Stomach smooth muscle (tissue), 2 donors: ENCODE measurements around the gene KNDC1.
"Not testable (repeated sequence)": the region's sequence is repeated elsewhere in the genome, so short reads cannot be mapped to it uniquely, and the experiment has no call there.

Experiments used
- H3K27ac ChIP-seq: one replicate; pipeline ENCODE4 v1.7.0; 2013; ENCODE audit warnings: mild to moderate bottlenecking, low read length, inconsistent platforms
- H3K27me3 ChIP-seq, 2 donors: one replicate each; pipeline ENCODE4 v1.7.0; 2013; ENCODE audit warnings: low read length in 2 of 2; ENCODE audit not compliant: insufficient read depth in 2 of 2, control insufficient read depth in 1 of 2
- H3K36me3 ChIP-seq, 2 donors: one replicate each; pipeline ENCODE4 v1.7.0; 2013; ENCODE audit warnings: low read length in 2 of 2; ENCODE audit not compliant: control insufficient read depth in 2 of 2, insufficient read depth in 2 of 2
- H3K4me1 ChIP-seq: one replicate; pipeline ENCODE4 v1.7.0; 2013; ENCODE audit warnings: low read length; ENCODE audit not compliant: control insufficient read depth, insufficient read depth
- H3K4me3 ChIP-seq, 2 donors: one replicate each; pipeline ENCODE4 v1.7.0; 2013; ENCODE audit warnings: low read length in 2 of 2
- H3K9ac ChIP-seq, 2 donors: one replicate each; pipeline ENCODE4 v1.7.0; 2013; ENCODE audit warnings: low read length in 2 of 2, mild to moderate bottlenecking in 1 of 2
- H3K9me3 ChIP-seq, 2 donors: one replicate each; pipeline ENCODE4 v1.7.0; 2013; ENCODE audit warnings: low read length in 2 of 2; ENCODE audit not compliant: control insufficient read depth in 2 of 2
- donor health status: healthy.
- donor health status: Pancreatic carcinoma.

The KNDC1 gene

DNA sequence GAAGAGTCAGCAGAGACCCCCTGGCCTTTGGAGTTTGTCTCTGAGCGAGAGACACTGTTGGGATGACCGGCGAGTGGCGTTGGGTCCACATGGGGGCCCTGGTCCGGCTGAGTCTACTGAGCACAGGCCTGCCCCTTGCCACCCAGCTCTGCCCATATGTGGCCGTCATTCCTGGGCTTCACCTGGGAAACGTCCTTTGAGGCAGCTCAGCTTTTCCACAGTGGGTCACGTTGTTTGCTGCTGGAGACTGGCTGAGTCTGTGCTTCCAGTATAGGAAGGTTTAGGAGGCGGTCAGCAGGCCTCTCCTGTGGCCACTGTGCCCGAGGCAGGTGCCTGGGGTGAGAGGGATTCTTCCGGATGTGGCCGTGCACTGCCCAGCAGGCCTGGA lies 99.6 kb downstream of the KNDC1 start:
- H3K27me3 ChIP-seq, result no peaks in the 10 kb centered on the region
- no peak overlapping the region for H3K4me3 ChIP-seq
- H3K36me3 ChIP-seq, result no peaks in the 10 kb centered on the region
- no peaks in the 10 kb centered on the region for H3K9me3 ChIP-seq
- H3K9ac ChIP-seq, result no peak overlapping the region
- H3K27ac ChIP-seq, result no peak overlapping the region
- H3K4me1 ChIP-seq, result peaks cover 29% of the 10 kb centered on the region

DNA sequence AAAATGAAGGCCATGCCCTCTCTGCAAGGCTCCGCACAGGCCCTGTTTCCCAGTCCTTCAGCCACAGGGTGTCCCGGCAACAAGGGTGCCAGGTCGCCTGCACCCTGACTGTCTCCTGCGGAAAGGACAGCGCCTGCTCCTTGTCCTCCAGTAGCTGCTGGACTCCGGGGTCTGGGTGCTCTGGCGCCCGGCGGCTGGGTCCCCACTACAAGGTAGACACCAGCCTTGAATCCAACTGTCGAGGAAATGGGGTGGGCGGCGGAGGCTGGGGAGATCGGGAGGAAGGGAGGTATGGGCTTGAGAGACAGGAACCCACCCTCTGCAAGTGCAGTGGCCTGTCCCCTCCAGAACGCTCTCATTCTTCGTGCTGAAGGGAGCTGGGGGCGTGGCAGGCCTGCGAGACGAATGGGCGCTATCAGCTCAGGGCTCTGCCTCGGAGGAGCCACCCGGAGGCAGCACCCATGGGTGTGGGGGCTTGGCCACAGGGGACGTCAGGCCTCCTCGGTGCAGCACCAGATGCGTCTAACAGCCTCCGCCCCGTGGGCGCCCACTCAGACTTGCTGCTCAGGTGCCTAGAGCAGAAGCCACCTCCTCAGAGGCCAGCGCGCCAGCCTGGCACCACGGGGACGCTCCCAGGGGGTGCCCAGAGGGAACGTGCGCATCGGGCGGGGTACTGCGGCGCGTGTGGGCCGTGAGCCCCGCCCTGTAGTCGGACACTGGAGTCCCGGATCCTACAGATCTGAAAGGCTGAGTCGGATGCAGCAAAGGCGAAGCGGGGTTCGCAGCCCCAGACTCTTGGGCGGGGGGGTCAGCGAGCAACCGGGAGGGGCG lies 101.1 kb downstream of the KNDC1 start:
- peak overlapping the region; percentile 55 for H3K27ac ChIP-seq
- H3K9ac ChIP-seq, result peak overlapping the region; percentile 11 to 58
- peaks cover 31% of the 10 kb centered on the region for H3K4me1 ChIP-seq
- no peaks in the 10 kb centered on the region for H3K36me3 ChIP-seq
- peak overlapping the region; percentile 65 to 75 for H3K4me3 ChIP-seq
- H3K9me3 ChIP-seq, result no peaks in the 10 kb centered on the region
- H3K27me3 ChIP-seq, result no peaks in the 10 kb centered on the region

DNA sequence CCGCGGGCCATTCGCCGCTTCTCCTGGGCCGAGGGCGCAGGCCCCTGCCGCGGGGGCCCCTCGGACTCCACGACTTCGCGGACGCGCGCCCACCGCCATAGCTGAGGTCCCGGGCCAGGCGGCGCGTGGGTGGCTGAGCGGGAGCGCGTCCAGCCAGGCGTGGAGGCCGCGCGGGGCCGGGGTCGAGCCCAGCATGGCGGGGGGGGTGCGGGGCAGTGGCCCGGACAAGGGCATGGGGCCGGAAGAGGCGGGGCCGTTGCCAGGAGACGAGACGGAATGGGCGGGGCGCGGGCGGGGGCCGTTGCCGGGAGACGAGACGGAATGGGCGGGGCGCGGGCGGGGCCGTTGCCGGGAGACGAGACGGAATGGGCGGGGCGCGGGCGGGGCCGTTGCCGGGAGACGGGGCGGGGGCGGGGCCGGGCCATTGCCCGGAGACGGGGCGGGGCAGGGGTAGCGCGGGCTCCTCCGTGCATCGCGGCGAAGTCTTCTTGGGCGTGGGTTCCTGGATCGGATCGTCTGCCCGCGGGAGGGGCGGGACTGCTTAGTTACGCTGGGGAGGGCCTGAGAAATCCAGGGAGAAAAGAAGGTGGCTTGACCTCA lies 101.8 kb downstream of the KNDC1 start:
- peak overlapping the region; percentile 65 to 75 for H3K4me3 ChIP-seq
- peak overlapping the region in 1 of 2 donors; percentile 11 for H3K9ac ChIP-seq
- no peaks in the 10 kb centered on the region for H3K9me3 ChIP-seq
- no peaks in the 10 kb centered on the region for H3K36me3 ChIP-seq
- H3K27ac ChIP-seq, result peak overlapping the region; percentile 55
- H3K27me3 ChIP-seq, result no peaks in the 10 kb centered on the region
- peaks cover 31% of the 10 kb centered on the region for H3K4me1 ChIP-seq

DNA sequence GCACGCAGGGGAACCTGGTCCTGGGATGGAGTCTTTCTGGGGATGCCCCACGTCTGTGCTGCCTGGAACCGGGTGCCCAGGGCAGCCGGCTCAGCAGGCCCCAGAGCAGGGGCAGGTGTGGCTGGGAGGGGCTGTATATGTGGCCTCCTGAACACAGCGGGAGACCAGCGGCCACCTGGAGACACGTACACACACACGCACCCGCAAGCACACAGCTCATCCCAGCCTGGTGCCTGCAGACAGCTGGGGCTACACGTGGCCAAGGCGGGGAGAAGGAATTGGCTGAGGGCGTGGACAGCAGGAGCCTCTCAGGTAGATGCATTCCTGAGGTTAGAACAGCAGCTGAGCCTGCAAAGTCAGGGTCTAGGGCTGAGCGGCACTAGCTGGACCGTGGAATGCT lies 102.7 kb downstream of the KNDC1 start:
- Histone ChIP-seq H3K4me1 (peaks cover 29% of the 10 kb centered on the region), H3K36me3 (no peaks in the 10 kb centered on the region), H3K9ac (no peak overlapping the region), H3K27ac (no peak overlapping the region), H3K9me3 (no peaks in the 10 kb centered on the region), H3K4me3 (peak overlapping the region in 1 of 2 donors; percentile 69), H3K27me3 (no peaks in the 10 kb centered on the region)

DNA sequence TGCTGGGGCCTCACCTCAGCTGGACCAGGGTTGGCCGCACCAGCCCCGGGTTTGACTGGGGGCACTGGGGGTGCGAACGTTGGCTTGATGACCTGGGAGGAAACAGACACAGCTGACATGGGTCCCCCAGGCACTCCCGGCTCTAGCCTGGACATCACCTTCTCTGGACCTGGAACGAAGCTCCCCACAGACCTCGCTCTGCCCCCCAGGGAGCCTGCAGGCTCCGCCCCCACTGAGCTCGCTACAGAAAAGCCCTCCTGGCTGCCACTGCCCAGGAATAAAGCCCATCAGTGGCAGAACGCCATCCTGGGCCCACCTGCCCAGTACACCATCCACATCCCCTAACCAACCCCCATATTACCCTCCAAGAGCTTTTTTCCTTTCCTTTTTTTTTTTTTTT lies 103.7 kb downstream of the KNDC1 start:
- H3K27ac ChIP-seq, result no peak overlapping the region
- no peak overlapping the region for H3K9ac ChIP-seq
- H3K27me3 ChIP-seq, result no peaks in the 10 kb centered on the region
- H3K4me1 ChIP-seq, result peaks cover 26% of the 10 kb centered on the region
- no peaks in the 10 kb centered on the region for H3K36me3 ChIP-seq
- no peak overlapping the region for H3K4me3 ChIP-seq
- H3K9me3 ChIP-seq, result no peaks in the 10 kb centered on the region

DNA sequence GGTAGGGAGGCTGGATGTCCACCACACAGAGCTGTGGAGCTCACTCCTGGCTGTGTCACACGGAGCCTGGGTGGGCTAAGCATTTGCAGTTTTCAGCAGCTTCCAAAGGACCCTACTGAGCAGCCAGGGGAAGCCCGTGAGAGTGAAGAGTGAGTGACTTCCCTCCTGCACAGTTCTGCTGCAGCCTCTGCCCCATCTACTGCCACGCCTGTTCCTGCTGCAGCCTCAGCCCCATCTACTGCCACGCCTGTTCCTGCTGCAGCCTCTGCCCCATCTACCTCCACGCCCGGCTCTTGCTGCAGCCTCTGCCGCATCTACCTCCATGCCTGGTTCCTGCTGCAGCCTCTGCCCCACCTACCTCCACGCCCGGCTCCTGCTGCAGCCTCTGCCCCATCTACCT lies 104.4 kb downstream of the KNDC1 start:
- H3K9me3 ChIP-seq, result no peaks in the 10 kb centered on the region
- no peak overlapping the region for H3K27ac ChIP-seq
- no peak overlapping the region for H3K4me3 ChIP-seq
- peaks cover 22% of the 10 kb centered on the region for H3K4me1 ChIP-seq
- H3K9ac ChIP-seq, result no peak overlapping the region
- no peaks in the 10 kb centered on the region for H3K36me3 ChIP-seq
- no peaks in the 10 kb centered on the region for H3K27me3 ChIP-seq

DNA sequence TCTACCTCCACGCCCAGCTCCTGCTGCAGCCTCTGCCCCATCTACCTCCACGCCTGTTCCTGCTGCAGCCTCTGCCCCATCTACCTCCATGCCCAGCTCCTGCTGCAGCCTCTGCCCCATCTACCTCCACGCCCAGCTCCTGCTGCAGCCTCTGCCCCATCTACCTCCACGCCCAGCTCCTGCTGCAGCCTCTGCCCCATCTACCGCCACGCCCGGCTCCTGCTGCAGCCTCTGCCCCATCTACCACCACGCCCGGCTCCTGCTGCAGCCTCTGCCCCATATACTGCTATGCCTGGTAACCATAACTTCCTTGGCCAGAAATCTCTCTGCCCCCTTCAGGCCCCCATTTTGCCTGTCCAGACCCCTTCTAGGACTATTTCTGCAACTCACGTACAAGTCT lies 105.0 kb downstream of the KNDC1 start:
- not testable (repeated sequence) for H3K27ac ChIP-seq, H3K4me3 ChIP-seq, H3K27me3 ChIP-seq, H3K9ac ChIP-seq, H3K36me3 ChIP-seq, H3K9me3 ChIP-seq
- peaks cover 17% of the 10 kb centered on the region for H3K4me1 ChIP-seq

DNA sequence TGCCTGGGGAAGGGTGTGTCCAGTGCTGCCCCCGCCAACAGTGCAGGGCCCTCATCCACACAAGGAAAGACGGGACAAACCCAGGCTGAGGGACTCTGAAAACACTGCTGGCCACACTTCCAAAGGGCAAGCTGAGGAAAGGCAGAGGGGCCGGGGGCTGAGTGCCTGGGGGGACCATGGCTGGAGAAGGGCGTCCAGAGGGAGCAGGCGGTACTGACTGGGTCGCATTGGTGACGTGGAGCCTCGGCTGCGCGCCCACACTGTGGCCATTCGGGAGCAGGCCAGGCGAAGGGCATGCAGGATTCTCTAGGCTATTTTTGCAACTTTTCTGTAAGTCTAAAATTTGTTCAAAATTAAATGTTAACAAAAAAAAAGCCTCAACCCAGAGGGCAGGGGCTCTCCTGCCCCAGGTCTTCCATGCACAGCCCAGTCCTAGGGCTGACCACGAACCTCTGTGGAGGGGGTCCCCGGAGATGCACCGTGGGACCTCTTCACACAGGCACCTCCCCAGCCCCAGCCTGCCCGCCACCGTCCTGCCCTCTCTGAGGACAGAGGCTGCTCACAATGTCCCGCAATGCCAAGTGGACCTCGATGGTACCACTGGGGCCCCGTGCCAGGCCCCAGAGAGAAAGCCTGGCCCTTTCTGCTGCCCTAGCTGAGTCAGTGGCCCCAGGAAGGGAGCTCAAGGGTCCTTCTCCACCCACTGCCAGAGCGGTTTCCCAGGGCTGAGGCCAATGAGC lies 106.2 kb downstream of the KNDC1 start:
- no peak overlapping the region for H3K4me3 ChIP-seq
- H3K9ac ChIP-seq, result no peak overlapping the region
- peaks cover 12% of the 10 kb centered on the region for H3K4me1 ChIP-seq
- no peaks in the 10 kb centered on the region for H3K9me3 ChIP-seq
- no peaks in the 10 kb centered on the region for H3K27me3 ChIP-seq
- no peaks in the 10 kb centered on the region for H3K36me3 ChIP-seq
- H3K27ac ChIP-seq, result no peak overlapping the region

DNA sequence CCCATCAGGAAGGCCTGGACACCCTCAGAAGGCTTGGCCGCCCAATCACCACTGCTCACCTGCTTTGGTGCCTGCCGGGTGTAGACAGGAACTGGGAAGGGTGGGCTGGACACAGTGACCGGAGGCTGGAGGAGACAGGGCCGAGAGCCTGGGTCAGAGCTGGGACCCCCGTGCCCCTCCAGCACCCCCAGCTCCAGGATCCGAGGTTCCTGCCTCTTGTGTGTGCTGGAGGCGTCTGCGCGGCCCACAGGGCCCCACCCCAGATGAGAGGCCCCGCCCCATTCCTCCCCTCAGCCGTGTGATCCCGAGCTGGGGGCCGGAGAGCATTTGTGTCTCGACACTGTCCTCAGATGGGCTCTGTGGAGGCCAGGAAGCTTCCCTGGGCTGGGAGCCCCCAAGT lies 107.3 kb downstream of the KNDC1 start:
- Histone ChIP-seq H3K27ac (no peak overlapping the region), H3K9me3 (no peaks in the 10 kb centered on the region), H3K36me3 (no peaks in the 10 kb centered on the region), H3K4me3 (no peak overlapping the region), H3K4me1 (peaks cover 7% of the 10 kb centered on the region), H3K9ac (no peak overlapping the region), H3K27me3 (no peaks in the 10 kb centered on the region)

DNA sequence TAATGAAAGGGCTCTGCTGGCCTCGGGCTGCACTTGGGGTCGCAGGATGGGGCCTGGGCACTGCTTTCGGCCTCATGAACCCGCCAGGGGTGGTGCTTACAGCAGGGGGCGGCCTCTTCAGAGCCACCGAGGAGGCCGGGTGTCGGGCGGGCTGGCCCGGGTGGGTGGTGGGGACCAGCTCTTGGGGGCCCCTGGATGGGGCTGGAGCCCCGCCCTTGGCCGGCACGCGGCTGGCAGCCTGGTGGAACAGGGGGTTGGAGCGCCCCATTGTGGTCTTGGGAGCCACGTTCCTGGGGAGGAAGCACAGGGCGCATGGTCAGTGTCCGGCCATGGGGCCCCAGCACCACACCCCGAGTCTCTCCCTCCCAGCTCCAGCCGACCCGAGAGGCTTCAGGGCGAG lies 107.8 kb downstream of the KNDC1 start:
- H3K36me3 ChIP-seq, result no peaks in the 10 kb centered on the region

More for the DNA sequence above, 107.8 kb downstream of the KNDC1 start:
- no peaks in the 10 kb centered on the region for H3K9me3 ChIP-seq
- H3K4me1 ChIP-seq, result peaks cover 2% of the 10 kb centered on the region
- H3K27me3 ChIP-seq, result no peaks in the 10 kb centered on the region
- H3K9ac ChIP-seq, result no peak overlapping the region
- H3K4me3 ChIP-seq, result no peak overlapping the region
- no peak overlapping the region for H3K27ac ChIP-seq
